Tibial artery (tissue), 4 donors: ENCODE data around the gene TINCR.

Experiments used
- DNase-seq, 2 donors: peaks; one replicate each; pipeline ENCODE4 v3.0.0-alpha.2; 2019
- H3K27ac ChIP-seq, 2 donors: fragments of 200-600 bp; sonication (generic) in 1 of 2; 1 replicate in 1 of 2; 2 replicates in 1 of 2; pipeline ENCODE4 v1.5.1; 2018 to 2019; ENCODE audit warnings: mild to moderate bottlenecking in 1 of 2
- H3K27me3 ChIP-seq, 2 donors: fragments of 200-600 bp; sonication (generic) in 1 of 2; one replicate each; pipeline versions ENCODE4 v1.5.1 to v1.6.0; 2016 to 2019
- H3K36me3 ChIP-seq, 3 donors: fragments of 200-600 bp; sonication (generic) in 2 of 3; one replicate each; pipeline ENCODE4 v1.5.1; 2016 to 2019; ENCODE audit warnings: mild to moderate bottlenecking in 2 of 3
- H3K4me1 ChIP-seq, 4 donors: fragments of 200-600 bp; sonication (generic) in 2 of 4; 1 replicate in 3 of 4; 2 replicates in 1 of 4; pipeline ENCODE4 v1.5.1; 2016 to 2019
- H3K4me3 ChIP-seq, 2 donors: fragments of 200-600 bp; sonication (generic) in 1 of 2; 1 replicate in 1 of 2; 2 replicates in 1 of 2; pipeline ENCODE4 v1.5.1; 2018 to 2019; ENCODE audit warnings: mild to moderate bottlenecking in 2 of 2
- H3K9me3 ChIP-seq, 3 donors: fragments of 200-600 bp; sonication (generic) in 1 of 3; one replicate each; pipeline ENCODE4 v1.5.1; 2016 to 2019
- intact Hi-C: fragments of 100-400 bp; cut with DNase I; formaldehyde crosslinking; loops from one replicate; pipeline ENCODE4 v1.15.0; 2023; ENCODE audit warnings: low total_unique reads
- TF ChIP-seq, protein P1 (sequence below), 2 experiments: fragments of 200-600 bp in 1 of 2; fragments of 450-650 bp in 1 of 2; IDR thresholded peaks; one replicate each; pipeline ENCODE4 v1.5.1; 2017 to 2019; ENCODE audit warnings: antibody characterized with exemption in 2 of 2, mild to moderate bottlenecking in 1 of 2, moderate library complexity in 1 of 2

The TINCR gene

DNA sequence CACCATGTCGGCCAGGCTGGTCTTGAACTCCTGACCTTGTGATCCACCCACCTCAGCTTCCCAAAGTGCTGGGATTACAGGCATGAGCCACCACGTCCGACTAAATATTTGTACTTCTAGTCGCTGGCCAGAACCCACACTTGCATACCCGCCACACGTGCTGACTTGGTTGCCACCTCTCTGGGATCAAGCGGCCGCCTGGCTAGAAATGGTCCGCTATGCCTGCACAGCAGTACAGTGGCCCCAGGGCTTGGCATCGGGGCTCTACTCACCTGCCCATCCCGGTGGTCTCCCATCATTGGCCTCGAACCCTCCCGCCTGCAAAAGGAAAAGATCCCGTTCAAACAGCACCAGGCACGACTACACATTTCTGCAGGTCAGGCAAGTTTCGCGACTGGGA lies 23.7 kb upstream of the TINCR start:
- Histone ChIP-seq H3K27me3 (no peaks in the 10 kb centered on the region), H3K9me3 (no peaks in the 10 kb centered on the region), H3K27ac (no peak overlapping the region), H3K4me3 (no peak overlapping the region), H3K36me3 (peaks cover 96 to 100% (median 100%) of the 10 kb centered on the region in 3 donors), H3K4me1 (peaks cover 0 to under 1% (median 0%) of the 10 kb centered on the region in 4 donors)
- intact Hi-C loops = no loop called here
- TF ChIP-seq, protein P1, sequence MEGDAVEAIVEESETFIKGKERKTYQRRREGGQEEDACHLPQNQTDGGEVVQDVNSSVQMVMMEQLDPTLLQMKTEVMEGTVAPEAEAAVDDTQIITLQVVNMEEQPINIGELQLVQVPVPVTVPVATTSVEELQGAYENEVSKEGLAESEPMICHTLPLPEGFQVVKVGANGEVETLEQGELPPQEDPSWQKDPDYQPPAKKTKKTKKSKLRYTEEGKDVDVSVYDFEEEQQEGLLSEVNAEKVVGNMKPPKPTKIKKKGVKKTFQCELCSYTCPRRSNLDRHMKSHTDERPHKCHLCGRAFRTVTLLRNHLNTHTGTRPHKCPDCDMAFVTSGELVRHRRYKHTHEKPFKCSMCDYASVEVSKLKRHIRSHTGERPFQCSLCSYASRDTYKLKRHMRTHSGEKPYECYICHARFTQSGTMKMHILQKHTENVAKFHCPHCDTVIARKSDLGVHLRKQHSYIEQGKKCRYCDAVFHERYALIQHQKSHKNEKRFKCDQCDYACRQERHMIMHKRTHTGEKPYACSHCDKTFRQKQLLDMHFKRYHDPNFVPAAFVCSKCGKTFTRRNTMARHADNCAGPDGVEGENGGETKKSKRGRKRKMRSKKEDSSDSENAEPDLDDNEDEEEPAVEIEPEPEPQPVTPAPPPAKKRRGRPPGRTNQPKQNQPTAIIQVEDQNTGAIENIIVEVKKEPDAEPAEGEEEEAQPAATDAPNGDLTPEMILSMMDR (IDR thresholded peaks at IDR 0.05) = no peak
- DNase-seq = no peak

DNA sequence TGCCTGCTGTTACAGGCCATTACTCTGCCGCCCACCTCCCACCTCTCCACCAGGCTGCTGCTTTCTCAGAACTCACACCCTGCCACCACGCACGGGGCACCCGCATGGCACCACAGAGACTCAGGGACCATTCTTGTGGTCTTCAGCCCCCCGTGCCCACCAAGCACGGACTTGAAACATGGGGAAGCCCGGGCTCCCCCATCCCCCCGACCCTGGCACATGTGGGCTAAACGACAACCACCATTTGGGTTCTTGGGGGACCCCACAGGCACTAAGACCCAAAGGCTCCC lies 23.1 kb upstream of the TINCR start:
- intact Hi-C loops = no loop called here
- Histone ChIP-seq H3K4me1 (peaks cover 0 to 8% (median 2%) of the 10 kb centered on the region in 4 donors), H3K27ac (no peak overlapping the region), H3K9me3 (no peaks in the 10 kb centered on the region), H3K27me3 (no peaks in the 10 kb centered on the region), H3K36me3 (peaks cover 89 to 99% (median 99%) of the 10 kb centered on the region in 3 donors), H3K4me3 (no peak overlapping the region)
- TF ChIP-seq, protein P1 (IDR thresholded peaks at IDR 0.05) = no peak
- no peak for DNase-seq

DNA sequence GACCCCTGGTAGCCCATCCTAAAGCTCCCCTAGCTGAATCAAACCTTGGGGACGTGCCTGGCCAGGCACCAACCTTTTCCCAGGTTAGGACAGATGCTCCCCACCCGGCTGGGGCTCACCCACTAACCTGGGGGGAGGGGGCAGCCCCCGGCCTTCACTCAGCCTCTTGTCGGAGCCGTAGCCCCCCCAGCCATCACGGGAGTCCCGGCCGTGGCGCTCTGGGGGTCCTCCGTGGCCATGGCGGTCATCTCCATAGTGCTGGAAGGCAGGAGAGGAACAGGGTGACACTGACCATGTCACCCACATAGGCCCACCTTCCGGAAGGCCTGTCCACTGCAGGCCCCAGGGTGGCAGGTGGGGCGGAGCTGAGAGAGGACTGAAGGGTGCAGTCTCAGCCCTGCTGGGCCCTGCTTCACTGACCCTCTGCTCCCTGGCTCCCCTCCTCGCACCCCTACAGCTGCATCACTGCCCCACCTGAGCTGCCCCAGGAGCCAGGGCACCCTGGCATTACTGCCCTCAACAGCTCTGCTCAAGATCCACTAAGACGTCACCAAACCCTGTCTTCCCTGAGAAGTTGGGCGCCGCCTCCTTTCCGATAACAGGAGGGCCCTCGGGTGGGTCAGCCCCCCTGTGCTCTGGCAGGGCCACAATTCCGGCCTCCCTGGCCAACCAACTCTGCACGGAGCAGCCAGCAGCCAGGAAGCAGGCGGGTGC lies 22.6 kb upstream of the TINCR start:
- H3K36me3 ChIP-seq = peaks cover 84 to 94% (median 94%) of the 10 kb centered on the region in 3 donors
- H3K27me3 ChIP-seq = no peaks in the 10 kb centered on the region
- H3K27ac ChIP-seq = no peak overlapping the region
- intact Hi-C loops = no loop called here
- TF ChIP-seq, protein P1 (IDR thresholded peaks at IDR 0.05) = no peak
- no peaks in the 10 kb centered on the region for H3K9me3 ChIP-seq
- H3K4me3 ChIP-seq = no peak overlapping the region
- no peak for DNase-seq
- H3K4me1 ChIP-seq = peaks cover 0 to 12% (median 4%) of the 10 kb centered on the region in 4 donors

GRCh38 chr19:5588906-5589676 lies 21.3 kb upstream of the TINCR start:
- Histone ChIP-seq H3K4me1 (peaks cover 0 to 13% (median 4%) of the 10 kb centered on the region in 4 donors), H3K9me3 (no peaks in the 10 kb centered on the region), H3K36me3 (peaks cover 72 to 85% (median 82%) of the 10 kb centered on the region in 3 donors), H3K4me3 (no peak overlapping the region), H3K27ac (no peak overlapping the region), H3K27me3 (no peaks in the 10 kb centered on the region)
- DNase-seq = no peak
- TF ChIP-seq, protein P1 (IDR thresholded peaks at IDR 0.05) = no peak
- intact Hi-C loops = no loop called here

DNA sequence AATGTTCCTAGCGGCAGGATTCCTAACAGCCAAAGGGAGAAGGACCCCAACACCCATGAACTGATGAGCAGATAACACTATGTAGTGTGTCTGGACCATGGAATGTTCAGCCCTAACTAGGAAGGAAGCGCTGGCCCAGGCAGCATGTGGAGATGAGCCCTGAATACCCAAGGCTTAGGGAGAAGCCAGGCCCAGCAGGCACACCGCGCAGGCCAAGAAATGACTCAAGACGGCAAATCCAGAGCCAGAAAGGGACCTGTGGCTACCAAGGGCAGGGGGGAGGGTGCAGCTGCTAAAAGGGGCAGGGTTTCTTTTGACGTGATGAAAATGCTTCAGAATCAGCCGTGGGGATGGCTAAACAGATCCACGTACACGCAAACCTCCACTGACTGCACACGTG lies 20.7 kb upstream of the TINCR start:
- Histone ChIP-seq H3K27me3 (no peaks in the 10 kb centered on the region), H3K36me3 (peaks cover 65 to 85% (median 75%) of the 10 kb centered on the region in 3 donors), H3K27ac (no peak overlapping the region), H3K9me3 (no peaks in the 10 kb centered on the region), H3K4me3 (no peak overlapping the region), H3K4me1 (peaks cover 0 to 13% (median 4%) of the 10 kb centered on the region in 4 donors)
- intact Hi-C loops = no loop called here
- TF ChIP-seq, protein P1 (IDR thresholded peaks at IDR 0.05) = no peak
- no peak for DNase-seq
